ENCODE measurements around the gene ASAH2B.
"Not testable (repeated sequence)": the region's sequence is repeated elsewhere in the genome, so short reads cannot be mapped to it uniquely, and the experiment has no call there.

ASAH2B gene

GRCh38 chr10:50739618-50740292, at the start of gene ASAH2B:
Gene ASAH2B (plus strand): TSS chr10:50739936. CDS start chr10:50745131, 5,195 bp downstream.
- TF ChIP-seq MAX (IDR thresholded peaks at IDR 0.05; ENCODE audit: low read depth, low read length) = no peak
- no peak for TF ChIP-seq POLR2A (IDR thresholded peaks at IDR 0.05; ENCODE audit: extremely low read depth, insufficient read length)
- TF ChIP-seq MYC (IDR thresholded peaks at IDR 0.05; ENCODE audit: low read depth, low read length) = no peak
- no peak for TF ChIP-seq CTCF (IDR thresholded peaks at IDR 0.05; ENCODE audit: low read depth, low read length)
- no peak within 1 kb of the TSS for H3K4me3 ChIP-seq (ENCODE audit: low read depth, low read length)
- no peak for DNase-seq (ENCODE audit: low read depth)

- DNase-seq (ENCODE audit: low read depth); H3K4me3 ChIP-seq (ENCODE audit: low read depth, low read length): not testable (repeated sequence)
Observed at GRCh38 chr10:50697819-50698218, 41.9 kb upstream of the ASAH2B start.

- not testable (repeated sequence) for DNase-seq (ENCODE audit: low read depth); H3K4me3 ChIP-seq (ENCODE audit: low read depth, low read length)
Observed at GRCh38 chr10:50701947-50702346, 37.8 kb upstream of the ASAH2B start.

GRCh38 chr10:50702997-50703396, 36.7 kb upstream of the ASAH2B start:
- H3K4me3 ChIP-seq (ENCODE audit: low read depth, low read length); DNase-seq (ENCODE audit: low read depth): not testable (repeated sequence)

- DNase-seq (ENCODE audit: low read depth); H3K4me3 ChIP-seq (ENCODE audit: low read depth, low read length): not testable (repeated sequence)
Observed at GRCh38 chr10:50704436-50705079, 35.2 kb upstream of the ASAH2B start.

- not testable (repeated sequence) for DNase-seq (ENCODE audit: low read depth); H3K4me3 ChIP-seq (ENCODE audit: low read depth, low read length)
Observed at GRCh38 chr10:50706006-50706405, 33.7 kb upstream of the ASAH2B start.

GRCh38 chr10:50710241-50710640, 29.5 kb upstream of the ASAH2B start:
- DNase-seq (ENCODE audit: low read depth); H3K4me3 ChIP-seq (ENCODE audit: low read depth, low read length): not testable (repeated sequence)

- not testable (repeated sequence) for H3K4me3 ChIP-seq (ENCODE audit: low read depth, low read length); DNase-seq (ENCODE audit: low read depth)
Observed at GRCh38 chr10:50723812-50724211, 15.9 kb upstream of the ASAH2B start.

GRCh38 chr10:50728112-50728511, 11.6 kb upstream of the ASAH2B start:
- DNase-seq (ENCODE audit: low read depth) = not testable (repeated sequence)

GRCh38 chr10:50738987-50739617, 634 bp upstream of the ASAH2B start:
- not testable (repeated sequence) for H3K4me3 ChIP-seq (ENCODE audit: low read depth, low read length); DNase-seq (ENCODE audit: low read depth)

More at GRCh38 chr10:50728112-50728511, 11.6 kb upstream of the ASAH2B start:
- not testable (repeated sequence) for H3K4me3 ChIP-seq (ENCODE audit: low read depth, low read length)

GRCh38 chr10:50740293-50740648, 535 bp downstream of the ASAH2B start:
- TF ChIP-seq MAX (IDR thresholded peaks at IDR 0.05; ENCODE audit: low read depth, low read length) (no peak), MYC (IDR thresholded peaks at IDR 0.05; ENCODE audit: low read depth, low read length) (no peak)
- DNase-seq (ENCODE audit: low read depth) = no peak
- H3K4me3 ChIP-seq (ENCODE audit: low read depth, low read length) = no peak overlapping the region

GRCh38 chr10:50742820-50743219, 3.1 kb downstream of the ASAH2B start:
- not testable (repeated sequence) for DNase-seq (ENCODE audit: low read depth); H3K4me3 ChIP-seq (ENCODE audit: low read depth, low read length)

- not testable (repeated sequence) for DNase-seq (ENCODE audit: low read depth); H3K4me3 ChIP-seq (ENCODE audit: low read depth, low read length)
Observed at GRCh38 chr10:50766774-50767513, 27.2 kb downstream of the ASAH2B start.

GRCh38 chr10:50772042-50772441, 32.3 kb downstream of the ASAH2B start:
- not testable (repeated sequence) for H3K4me3 ChIP-seq (ENCODE audit: low read depth, low read length); DNase-seq (ENCODE audit: low read depth)

GRCh38 chr10:50774868-50775267, 35.1 kb downstream of the ASAH2B start:
- DNase-seq (ENCODE audit: low read depth); H3K4me3 ChIP-seq (ENCODE audit: low read depth, low read length): not testable (repeated sequence)

GRCh38 chr10:50780036-50780435, 40.3 kb downstream of the ASAH2B start:
- DNase-seq (ENCODE audit: low read depth) = peak; percentile 49
- H3K4me3 ChIP-seq (ENCODE audit: low read depth, low read length) = not testable (repeated sequence)

Data from NB4 (cell line).